Rectal smooth muscle tissue (tissue), 1 donor: ENCODE results near the gene CCDC69.
"Not testable (repeated sequence)": the region's sequence is repeated elsewhere in the genome, so short reads cannot be mapped to it uniquely, and the experiment has no call there.

Experiments used
- H3K27ac ChIP-seq: one replicate; pipeline ENCODE4 v1.7.0; 2013; ENCODE audit warnings: low read depth, low read length, inconsistent platforms
- H3K27me3 ChIP-seq: one replicate; pipeline ENCODE4 v1.7.0; 2013; ENCODE audit warnings: low read length; ENCODE audit not compliant: control insufficient read depth, insufficient read depth
- H3K36me3 ChIP-seq: one replicate; pipeline ENCODE4 v1.7.0; 2013; ENCODE audit warnings: low read length; ENCODE audit not compliant: control insufficient read depth, insufficient read depth
- H3K4me1 ChIP-seq: one replicate; pipeline ENCODE4 v1.7.0; 2013; ENCODE audit warnings: low read length; ENCODE audit not compliant: control insufficient read depth, insufficient read depth
- H3K4me3 ChIP-seq: one replicate; pipeline ENCODE4 v1.7.0; 2013; ENCODE audit warnings: low read length
- H3K9ac ChIP-seq: one replicate; pipeline ENCODE4 v1.7.0; 2013; ENCODE audit warnings: low read length

Gene CCDC69

DNA sequence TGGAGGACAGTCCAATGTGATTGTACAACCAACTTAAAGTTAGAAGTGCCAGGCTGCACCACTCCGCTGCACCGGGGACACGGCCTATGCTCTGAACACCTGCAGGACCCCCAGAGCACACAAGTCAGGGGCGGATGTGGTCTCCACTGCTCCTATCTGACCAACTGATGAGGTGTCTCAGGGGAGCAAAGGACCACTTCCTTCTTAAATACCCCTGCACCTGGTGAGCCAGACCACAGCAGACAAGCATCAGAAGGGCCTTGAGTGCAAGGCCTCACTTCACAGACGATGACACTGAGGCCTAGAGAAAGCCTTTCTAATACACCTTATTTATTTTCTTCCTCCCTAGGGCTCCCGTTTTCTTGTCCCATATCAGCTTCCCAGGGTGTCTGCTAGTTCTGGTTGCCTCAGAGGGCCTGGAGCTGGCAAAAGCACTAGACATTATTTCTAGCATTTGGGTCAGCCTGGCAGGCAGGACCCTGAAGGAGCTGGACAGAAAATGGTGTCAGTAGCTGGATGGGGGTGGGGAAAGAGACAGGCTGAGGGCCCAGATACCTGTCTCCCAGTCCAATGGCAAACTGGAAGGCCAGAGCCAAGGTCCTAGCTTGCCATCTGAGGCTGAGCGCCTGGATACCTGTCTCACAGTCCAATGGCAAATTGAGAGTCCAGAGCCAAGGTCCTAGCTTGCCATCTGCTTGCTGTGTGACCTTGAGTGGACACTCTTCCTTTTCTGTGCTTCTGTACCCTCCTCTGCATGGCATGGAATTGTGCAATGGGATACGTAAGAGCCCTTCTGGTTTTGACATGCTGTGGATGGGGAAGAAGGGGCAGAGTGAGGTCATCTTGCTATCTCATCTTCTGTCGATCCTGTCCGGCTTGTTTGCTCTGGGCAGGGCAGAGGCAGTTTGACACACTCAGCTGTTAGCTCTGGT, 9.0 kb downstream of the CCDC69 start:
- Histone ChIP-seq H3K36me3 (no peaks in the 10 kb centered on the region), H3K4me3 (peak overlapping the region; percentile 9), H3K27me3 (no peaks in the 10 kb centered on the region), H3K9ac (no peak overlapping the region), H3K4me1 (peaks cover 30% of the 10 kb centered on the region), H3K27ac (peak overlapping the region; percentile 62)

DNA sequence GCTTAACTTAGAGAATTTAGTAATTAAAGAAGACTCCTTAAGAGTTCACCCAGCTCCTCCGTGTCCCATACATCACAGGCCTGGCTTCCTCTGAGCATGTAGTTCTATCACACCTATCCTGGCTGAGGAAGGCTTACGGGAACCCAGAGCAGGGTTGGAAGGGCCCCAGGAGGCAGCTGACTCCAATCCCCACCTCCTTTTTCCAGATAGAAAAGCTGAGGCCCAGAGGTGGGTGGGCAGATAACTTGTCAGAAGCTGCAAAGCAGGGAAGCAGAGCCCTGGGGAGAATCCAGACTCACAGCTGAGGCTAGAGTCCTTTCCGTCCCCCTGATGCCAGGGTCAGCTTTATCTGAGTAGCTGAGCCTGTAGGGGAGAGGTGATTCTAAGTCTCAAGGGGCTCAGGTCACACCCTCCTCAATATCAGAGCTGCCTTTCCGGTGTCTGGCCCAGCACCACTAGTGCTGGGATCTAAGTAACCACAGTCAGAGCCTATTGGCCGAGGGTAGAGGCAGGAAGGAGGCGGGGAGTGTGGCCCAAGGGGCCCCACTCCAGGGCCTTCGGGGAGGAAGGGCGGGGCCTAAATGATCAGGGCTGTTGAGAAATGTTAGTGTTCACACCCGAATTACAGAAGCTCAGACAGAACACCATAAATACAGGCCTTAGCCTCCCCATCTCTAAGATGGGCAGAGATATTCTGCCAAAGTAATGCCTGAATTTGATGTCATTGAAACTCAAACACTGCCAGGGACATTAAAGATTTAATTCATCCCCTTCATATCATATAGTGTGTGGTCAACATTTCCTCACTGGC, 9.9 kb downstream of the CCDC69 start:
- H3K4me1 ChIP-seq = peaks cover 32% of the 10 kb centered on the region
- no peak overlapping the region for H3K9ac ChIP-seq
- no peaks in the 10 kb centered on the region for H3K27me3 ChIP-seq
- no peaks in the 10 kb centered on the region for H3K36me3 ChIP-seq
- H3K27ac ChIP-seq = peak overlapping the region; percentile 62
- peak overlapping the region; percentile 35 for H3K4me3 ChIP-seq

DNA sequence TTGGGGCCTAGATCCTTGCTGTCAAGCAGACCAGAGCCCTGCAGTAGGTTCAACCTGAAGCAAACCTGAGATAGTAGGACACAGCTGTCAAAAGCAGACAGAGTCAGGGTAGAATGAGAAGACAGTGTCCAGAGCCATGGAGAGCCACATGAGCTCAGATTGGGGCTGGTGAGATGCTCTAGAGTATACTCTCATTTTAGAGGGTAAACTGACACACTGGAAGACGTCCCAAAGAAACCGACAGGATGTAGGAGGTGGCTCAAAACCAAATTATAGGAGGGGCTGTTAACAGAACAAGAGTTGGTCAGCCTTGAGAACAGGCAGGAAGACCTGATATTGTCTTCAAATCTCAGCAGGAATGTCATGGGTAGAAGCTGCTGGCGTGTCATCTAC, 11.5 kb downstream of the CCDC69 start:
- H3K9ac ChIP-seq = no peak overlapping the region
- H3K27me3 ChIP-seq = no peaks in the 10 kb centered on the region
- no peaks in the 10 kb centered on the region for H3K36me3 ChIP-seq
- peaks cover 33% of the 10 kb centered on the region for H3K4me1 ChIP-seq
- H3K4me3 ChIP-seq = no peak overlapping the region
- H3K27ac ChIP-seq = no peak overlapping the region

DNA sequence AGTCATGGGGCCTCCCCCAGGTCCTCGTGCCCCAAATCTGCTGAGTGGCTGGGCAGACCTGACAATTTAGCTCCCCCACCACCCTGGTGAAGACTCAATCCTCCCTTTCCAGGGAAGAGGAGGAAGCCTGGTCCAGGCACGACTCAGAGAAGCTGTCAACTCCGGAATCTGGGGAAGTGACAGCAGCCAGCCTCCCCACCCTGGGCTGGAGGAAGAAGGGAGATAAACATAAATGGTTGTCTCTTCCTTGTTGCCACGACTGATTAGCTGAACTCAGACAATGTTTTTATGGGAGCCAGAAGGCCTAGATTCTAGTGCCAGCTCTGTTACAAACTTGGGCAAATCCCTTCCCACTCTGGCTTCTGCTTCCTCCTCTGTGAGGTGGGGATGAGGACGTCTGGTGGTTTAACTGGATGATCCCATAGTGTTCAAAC, 15.4 kb downstream of the CCDC69 start:
- Histone ChIP-seq H3K9ac (no peak overlapping the region), H3K27ac (peak overlapping the region; percentile 62), H3K36me3 (no peaks in the 10 kb centered on the region), H3K4me3 (peak overlapping the region; percentile 2), H3K27me3 (no peaks in the 10 kb centered on the region), H3K4me1 (peaks cover 12% of the 10 kb centered on the region)

DNA sequence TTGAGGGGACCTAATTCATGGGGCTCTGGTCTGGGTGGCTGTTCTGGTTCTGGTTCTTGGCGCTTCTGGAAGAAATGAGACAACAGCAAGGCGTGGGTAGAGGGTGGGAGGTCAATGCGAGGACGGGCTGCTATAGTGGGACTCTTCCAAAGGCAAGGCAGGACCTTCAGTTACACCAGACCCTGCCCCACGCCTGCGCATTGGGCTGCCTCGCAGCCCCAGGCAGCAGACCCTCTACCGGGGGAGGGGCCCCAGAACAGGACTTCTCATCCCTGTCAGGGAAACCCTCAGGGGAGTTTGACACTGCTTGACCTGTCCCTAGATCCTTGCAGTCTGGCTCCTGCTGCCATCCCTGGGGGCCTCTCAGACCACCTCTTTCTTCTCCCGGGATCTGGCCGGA, 18.5 kb downstream of the CCDC69 start:
- H3K4me3 ChIP-seq = no peak overlapping the region
- no peak overlapping the region for H3K27ac ChIP-seq
- H3K27me3 ChIP-seq = no peaks in the 10 kb centered on the region
- H3K9ac ChIP-seq = no peak overlapping the region
- H3K36me3 ChIP-seq = peaks cover 2% of the 10 kb centered on the region
- peaks cover 13% of the 10 kb centered on the region for H3K4me1 ChIP-seq

DNA sequence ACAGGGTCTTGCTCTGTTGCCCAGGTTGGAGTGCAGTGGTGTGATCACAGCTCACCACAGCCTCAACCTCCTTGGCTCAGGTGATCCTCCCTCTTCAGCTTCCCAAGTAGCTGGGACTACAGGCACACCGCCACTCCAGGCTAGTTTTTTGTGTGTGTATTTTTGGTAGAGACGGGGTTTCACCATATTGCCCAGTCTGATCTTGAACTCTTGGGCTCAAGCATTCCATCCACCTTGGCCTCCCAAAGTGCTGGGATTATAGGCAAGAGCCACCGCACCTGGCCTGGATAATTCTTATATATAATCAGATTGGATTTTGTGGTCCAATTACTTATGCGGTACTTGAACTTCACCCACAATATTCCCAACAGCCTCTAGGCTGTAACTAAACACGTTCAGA, 19.8 kb downstream of the CCDC69 start:
- H3K36me3 ChIP-seq = peaks cover 3% of the 10 kb centered on the region
- no peaks in the 10 kb centered on the region for H3K27me3 ChIP-seq
- peaks cover 11% of the 10 kb centered on the region for H3K4me1 ChIP-seq
- no peak overlapping the region for H3K27ac ChIP-seq
- no peak overlapping the region for H3K9ac ChIP-seq
- no peak overlapping the region for H3K4me3 ChIP-seq

DNA sequence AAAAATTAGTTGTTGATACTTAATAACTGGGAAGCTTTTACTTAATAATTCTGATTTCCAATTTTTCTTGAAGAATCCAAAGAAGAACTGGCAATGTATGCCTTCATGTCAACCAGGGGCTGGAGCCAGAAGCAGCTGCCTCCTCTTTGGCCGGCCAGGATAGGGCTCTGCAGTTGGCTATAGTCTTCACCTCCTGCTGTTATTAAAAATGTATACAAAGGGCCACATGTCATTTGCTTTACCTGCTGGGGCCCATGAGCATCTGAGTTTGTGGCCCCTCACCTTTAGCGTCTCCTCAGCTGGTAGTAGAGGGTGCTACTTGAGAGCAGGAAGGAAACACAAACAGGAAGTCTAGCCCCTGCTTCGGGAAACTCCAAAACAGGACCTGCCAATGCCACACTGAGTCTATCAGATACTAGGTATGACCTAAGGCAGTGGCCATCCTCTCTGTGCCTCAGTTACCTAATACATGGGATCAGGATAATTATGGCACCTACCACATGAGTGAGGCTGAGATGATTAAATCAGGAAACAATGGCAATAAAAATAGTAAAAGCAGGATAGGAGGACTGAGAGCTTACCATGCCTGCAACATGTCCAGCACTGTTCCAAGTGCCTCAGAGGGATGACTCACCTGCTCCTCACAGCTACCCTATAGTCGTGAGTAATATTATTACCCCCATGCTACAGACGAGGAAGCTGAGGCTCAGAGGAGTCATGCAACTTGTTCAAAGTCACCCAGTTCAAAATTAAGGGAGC, 21.3 kb downstream of the CCDC69 start:
- no peak overlapping the region for H3K9ac ChIP-seq
- H3K4me1 ChIP-seq = peaks cover 3% of the 10 kb centered on the region
- no peak overlapping the region for H3K27ac ChIP-seq
- H3K27me3 ChIP-seq = no peaks in the 10 kb centered on the region
- peaks cover 5% of the 10 kb centered on the region for H3K36me3 ChIP-seq
- H3K4me3 ChIP-seq = no peak overlapping the region

DNA sequence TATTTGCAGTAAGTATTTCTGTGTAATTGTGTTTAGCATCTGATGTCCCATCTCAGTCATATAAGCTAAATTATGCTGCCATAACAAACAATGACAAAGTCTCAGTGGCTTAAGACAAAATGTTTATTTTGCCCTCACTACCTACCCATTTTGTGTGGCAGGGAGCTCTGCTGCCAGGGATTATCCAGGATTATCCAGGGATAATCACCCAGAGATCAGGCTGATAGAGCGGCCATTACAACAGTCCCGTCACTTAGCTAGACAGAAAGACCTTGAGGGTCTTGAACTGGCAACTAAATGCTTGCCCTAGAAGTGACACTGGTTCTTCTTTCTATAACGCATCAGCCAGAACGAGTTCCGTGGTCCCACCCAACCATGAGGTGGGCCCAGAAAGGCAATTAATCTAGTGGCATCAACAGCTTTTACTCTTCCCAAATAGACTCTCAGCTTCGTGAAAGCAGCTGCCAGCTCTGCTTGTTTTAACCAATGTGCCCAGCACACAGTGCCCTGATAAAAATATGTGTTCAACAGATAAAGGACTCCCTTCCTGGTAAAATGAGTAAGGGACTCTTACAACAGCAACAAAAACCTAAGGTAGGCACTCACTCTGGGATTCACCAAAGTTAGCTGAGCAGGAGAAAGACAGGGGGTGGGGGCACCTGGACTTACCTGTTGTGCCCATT, 22.8 kb downstream of the CCDC69 start:
- no peak overlapping the region for H3K27ac ChIP-seq
- no peaks in the 10 kb centered on the region for H3K27me3 ChIP-seq
- H3K9ac ChIP-seq = no peak overlapping the region
- H3K4me3 ChIP-seq = no peak overlapping the region
- H3K36me3 ChIP-seq = peaks cover 7% of the 10 kb centered on the region
- peaks cover 3% of the 10 kb centered on the region for H3K4me1 ChIP-seq

DNA sequence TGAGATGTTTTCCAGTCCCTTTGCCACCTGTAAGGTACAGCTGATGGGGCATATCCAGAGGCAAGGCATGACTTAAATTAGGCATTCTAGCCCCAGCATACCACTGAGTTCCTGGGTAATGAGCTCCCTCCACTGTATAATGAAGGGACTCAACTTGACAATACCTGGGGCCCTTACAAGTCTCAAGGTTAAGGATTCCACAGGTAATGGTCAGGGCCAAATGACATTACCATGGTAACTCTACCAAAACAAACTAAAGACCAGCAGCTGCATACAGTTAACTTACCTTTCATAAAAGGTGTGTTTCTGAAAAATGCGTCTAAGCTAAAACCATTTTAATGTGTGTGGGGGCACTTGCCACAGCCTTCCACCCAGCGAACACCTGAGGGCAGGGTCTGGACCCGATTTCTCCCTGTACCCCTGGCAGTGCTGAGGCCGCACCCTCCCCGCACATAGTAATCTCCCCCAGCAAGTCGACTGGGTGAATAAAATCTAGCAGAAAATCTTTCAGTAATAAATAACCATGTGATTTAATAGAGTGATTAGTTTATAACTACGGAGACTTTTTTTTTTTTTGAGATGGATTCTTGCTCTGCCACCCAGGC, 24.2 kb downstream of the CCDC69 start:
- Histone ChIP-seq H3K4me1 (peaks cover 3% of the 10 kb centered on the region), H3K27me3 (no peaks in the 10 kb centered on the region), H3K4me3 (no peak overlapping the region), H3K36me3 (peaks cover 7% of the 10 kb centered on the region), H3K9ac (no peak overlapping the region), H3K27ac (no peak overlapping the region)

DNA sequence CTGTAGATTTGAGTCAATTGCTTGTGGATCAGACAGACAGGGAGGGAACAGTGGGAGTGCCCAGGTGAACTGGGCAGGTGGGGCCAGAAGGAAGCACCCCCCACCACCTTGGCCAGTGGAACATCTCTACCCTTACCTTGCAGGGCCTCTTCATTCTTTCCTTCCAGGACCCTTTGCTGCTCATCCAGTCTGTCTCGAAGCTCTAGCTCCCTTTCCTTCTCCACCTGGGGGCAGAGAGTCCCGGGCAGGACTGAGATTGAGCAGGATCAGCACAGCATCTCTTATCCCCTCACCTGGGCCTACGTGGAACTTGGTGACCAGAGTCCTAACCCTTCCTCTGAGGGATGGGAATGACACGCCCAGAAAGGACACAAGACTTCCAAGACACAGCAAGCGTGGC, 25.0 kb downstream of the CCDC69 start:
- Histone ChIP-seq H3K9ac (no peak overlapping the region), H3K27me3 (no peaks in the 10 kb centered on the region), H3K4me3 (no peak overlapping the region), H3K36me3 (peaks cover 7% of the 10 kb centered on the region), H3K4me1 (peaks cover 3% of the 10 kb centered on the region), H3K27ac (no peak overlapping the region)

DNA sequence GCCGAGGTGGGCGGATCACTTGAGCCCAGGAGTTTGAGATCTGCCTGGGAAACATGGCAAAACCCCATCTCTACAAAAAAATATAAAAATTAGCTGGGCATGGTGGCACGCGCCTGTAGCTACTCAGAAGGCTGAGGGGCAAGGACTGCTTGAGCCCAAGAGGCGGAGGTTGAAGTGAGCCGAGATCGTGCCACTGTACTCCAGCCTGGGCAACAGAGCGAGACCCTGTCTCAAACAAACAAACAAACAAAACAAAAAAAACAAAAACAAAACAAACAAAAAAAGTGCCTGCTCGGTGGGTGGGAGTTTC, 26.6 kb downstream of the CCDC69 start:
- not testable (repeated sequence) for H3K27ac ChIP-seq, H3K9ac ChIP-seq, H3K36me3 ChIP-seq, H3K27me3 ChIP-seq, H3K4me1 ChIP-seq, H3K4me3 ChIP-seq
